HUES6 (cell line): ENCODE results near the gene CALML6.
A peak's percentile ranks its signal among the peaks of the same experiment; 100 is the strongest.
"Not testable (repeated sequence)": the region's sequence is repeated elsewhere in the genome, so short reads cannot be mapped to it uniquely, and the experiment has no call there.

Source experiments
- H3K27ac ChIP-seq: 2 replicates; pipeline ENCODE4 v1.7.0; 2013; ENCODE audit warnings: low read depth, mild to moderate bottlenecking, low read length, inconsistent platforms
- H3K27me3 ChIP-seq: 2 replicates; pipeline ENCODE4 v1.6.1; 2013; ENCODE audit warnings: low read length; ENCODE audit not compliant: control insufficient read depth, insufficient read depth
- H3K36me3 ChIP-seq: 2 replicates; pipeline ENCODE4 v1.6.1; 2013; ENCODE audit warnings: low read length; ENCODE audit not compliant: control insufficient read depth, insufficient read depth
- H3K4me1 ChIP-seq: 2 replicates; pipeline ENCODE4 v1.6.1; 2013; ENCODE audit warnings: low read length; ENCODE audit not compliant: control insufficient read depth, insufficient read depth
- H3K4me3 ChIP-seq: 2 replicates; pipeline ENCODE4 v1.5.1; 2013; ENCODE audit warnings: low read depth, low read length
- H3K9ac ChIP-seq: one replicate; pipeline ENCODE4 v1.6.1; 2013; ENCODE audit warnings: mild to moderate bottlenecking, low read length
- H3K9me3 ChIP-seq: 2 replicates; pipeline ENCODE4 v1.6.1; 2013; ENCODE audit warnings: low read depth, low read length; ENCODE audit not compliant: control insufficient read depth, insufficient read depth

The CALML6 gene

DNA sequence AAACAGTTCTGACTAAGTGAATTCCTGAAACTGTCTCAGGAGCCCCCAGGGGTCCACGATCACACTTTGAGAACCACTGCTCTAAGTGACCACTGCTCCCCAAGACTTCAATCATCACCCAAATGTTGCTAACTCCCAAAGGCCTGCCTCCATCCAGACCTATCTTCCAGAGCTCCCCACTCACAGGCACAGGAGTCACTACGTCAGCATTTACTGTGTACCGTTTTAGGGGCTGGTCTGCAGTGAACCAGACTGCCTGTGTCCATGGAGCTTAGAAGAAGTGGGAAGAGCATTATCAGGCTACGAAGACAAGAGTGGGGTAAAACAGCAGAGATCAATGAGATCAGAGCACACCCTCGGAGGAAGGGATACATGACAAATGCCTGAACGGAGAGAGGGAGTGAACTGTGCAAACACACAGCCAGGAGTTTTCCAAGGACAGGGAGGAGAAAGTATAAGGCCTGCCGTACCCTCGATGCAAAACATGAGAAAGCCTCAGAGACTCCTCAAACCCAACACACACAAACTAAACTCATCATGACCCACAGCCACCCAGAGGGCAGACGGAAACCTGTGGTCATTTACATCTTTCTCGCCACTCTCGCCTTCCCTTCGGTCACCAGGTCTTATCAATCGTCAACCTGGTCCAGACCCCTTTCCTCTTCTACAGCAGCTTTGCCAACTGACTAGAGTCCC lies 34.3 kb upstream of the CALML6 start:
- H3K9ac ChIP-seq: no peak overlapping the region
- no peaks in the 10 kb centered on the region for H3K27me3 ChIP-seq
- peaks cover 24% of the 10 kb centered on the region for H3K4me1 ChIP-seq
- H3K9me3 ChIP-seq: peaks cover 4% of the 10 kb centered on the region; the same call in 1 of the 2 replicates
- no peak overlapping the region for H3K4me3 ChIP-seq
- no peak overlapping the region for H3K27ac ChIP-seq
- peaks cover 30% of the 10 kb centered on the region for H3K36me3 ChIP-seq

DNA sequence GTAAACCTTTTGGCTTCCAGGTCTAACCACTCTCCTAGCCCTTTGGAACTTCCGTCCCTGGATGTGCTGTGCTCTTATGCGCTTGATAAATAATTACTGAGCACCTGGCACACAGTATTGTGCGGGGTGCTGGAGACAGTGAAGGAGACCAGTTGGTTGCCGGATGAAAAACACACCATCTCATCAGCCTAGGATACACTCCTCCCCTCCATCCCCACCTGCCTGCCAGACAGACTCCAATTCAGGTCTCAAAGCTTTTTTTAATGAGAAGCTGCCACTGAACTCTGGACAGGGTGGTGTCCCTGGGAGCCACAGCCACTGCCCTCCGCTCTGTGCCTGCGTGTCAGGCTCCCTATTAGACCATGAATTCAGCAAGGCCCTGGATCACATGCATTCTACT lies 33.3 kb upstream of the CALML6 start:
- no peaks in the 10 kb centered on the region for H3K27me3 ChIP-seq
- no peak overlapping the region for H3K4me3 ChIP-seq
- no peak overlapping the region for H3K9ac ChIP-seq
- H3K36me3 ChIP-seq: peaks cover 24% of the 10 kb centered on the region
- H3K4me1 ChIP-seq: peaks cover 24% of the 10 kb centered on the region
- no peak overlapping the region for H3K27ac ChIP-seq
- no peaks in the 10 kb centered on the region; the same call in 1 of the 2 replicates for H3K9me3 ChIP-seq

GRCh38 chr1:1883092-1883873 lies 31.8 kb upstream of the CALML6 start:
- no peaks in the 10 kb centered on the region for H3K27me3 ChIP-seq
- no peak overlapping the region for H3K4me3 ChIP-seq
- peaks cover 24% of the 10 kb centered on the region for H3K4me1 ChIP-seq
- H3K9me3 ChIP-seq: no peaks in the 10 kb centered on the region; the same call in 1 of the 2 replicates
- peaks cover 18% of the 10 kb centered on the region for H3K36me3 ChIP-seq
- H3K27ac ChIP-seq: no peak overlapping the region
- H3K9ac ChIP-seq: peak overlapping the region; percentile 29

DNA sequence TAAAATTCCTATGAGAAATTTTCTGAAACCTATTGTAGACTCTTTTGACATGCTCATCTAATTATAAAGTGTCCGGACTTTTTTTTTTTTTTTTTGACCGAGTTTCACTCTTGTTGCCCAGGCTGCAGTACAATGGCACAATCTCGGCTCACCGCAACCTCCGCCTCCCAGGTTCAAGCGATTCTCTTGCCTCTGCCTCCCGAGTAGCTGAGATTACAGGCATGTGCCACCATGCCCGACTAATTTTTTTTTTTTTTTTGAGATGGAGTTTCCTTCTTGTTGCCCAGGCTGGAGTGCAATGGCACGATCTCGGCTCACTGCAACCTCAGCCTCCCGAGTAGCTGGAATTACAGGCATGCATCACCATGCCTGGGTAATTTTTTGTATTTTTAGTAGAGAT lies 31.2 kb upstream of the CALML6 start:
- H3K27ac ChIP-seq, H3K4me3 ChIP-seq, H3K9ac ChIP-seq, H3K27me3 ChIP-seq, H3K9me3 ChIP-seq: not testable (repeated sequence)
- Histone ChIP-seq H3K36me3 (peaks cover 12% of the 10 kb centered on the region), H3K4me1 (peaks cover 27% of the 10 kb centered on the region)

DNA sequence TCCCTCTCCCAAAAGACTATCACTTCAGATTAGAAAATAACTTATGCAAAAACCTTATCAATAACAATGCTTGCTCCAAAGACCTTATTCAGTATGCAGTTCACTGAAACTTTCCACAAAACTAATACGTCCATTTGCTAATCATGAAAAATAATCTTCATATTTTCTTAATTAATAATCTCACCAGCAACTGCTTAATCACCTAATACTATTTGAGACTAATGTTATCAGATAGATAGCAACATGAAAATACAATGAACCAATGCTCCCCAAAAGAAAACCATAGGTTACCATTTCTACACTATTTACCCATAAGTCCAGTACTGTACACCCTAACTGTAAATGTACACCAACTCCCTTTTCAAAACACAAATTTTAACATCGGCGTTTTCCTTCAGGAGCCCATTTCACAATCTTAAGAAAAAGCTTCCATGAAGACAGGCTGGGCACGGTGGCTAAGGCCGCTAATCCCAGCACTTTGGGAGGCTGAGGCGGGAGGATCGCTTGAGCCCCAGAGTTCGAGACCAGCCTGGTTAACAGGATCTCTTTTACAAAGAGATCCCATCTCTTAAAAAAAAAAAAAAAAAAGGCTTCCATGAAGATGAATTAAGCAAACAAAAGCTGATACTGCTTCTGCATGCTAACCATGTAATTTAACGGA lies 25.8 kb upstream of the CALML6 start:
- H3K27ac ChIP-seq: peak overlapping the region; percentile 98; the same call in 1 of the 2 replicates
- H3K9me3 ChIP-seq: no peaks in the 10 kb centered on the region
- no peaks in the 10 kb centered on the region for H3K27me3 ChIP-seq
- H3K9ac ChIP-seq: peak overlapping the region; percentile 100
- peaks cover 8% of the 10 kb centered on the region; the same call in 1 of the 2 replicates for H3K36me3 ChIP-seq
- H3K4me1 ChIP-seq: peaks cover 12% of the 10 kb centered on the region
- H3K4me3 ChIP-seq: peak overlapping the region; percentile 95

GRCh38 chr1:1889847-1890505 lies 25.1 kb upstream of the CALML6 start:
- Histone ChIP-seq H3K27me3 (no peaks in the 10 kb centered on the region), H3K27ac (peak overlapping the region; percentile 98), H3K9ac (peak overlapping the region; percentile 100), H3K36me3 (peaks cover 7% of the 10 kb centered on the region; the same call in 1 of the 2 replicates), H3K4me3 (peak overlapping the region; percentile 95), H3K9me3 (no peaks in the 10 kb centered on the region), H3K4me1 (peaks cover 20% of the 10 kb centered on the region)

- H3K27ac ChIP-seq: peak within 1 kb of the TSS; percentile 98
- peak within 1 kb of the TSS; percentile 100 for H3K9ac ChIP-seq
- no peaks in the 10 kb centered on the region for H3K27me3 ChIP-seq
- H3K4me3 ChIP-seq: peak within 1 kb of the TSS; percentile 95
- peaks cover 25% of the 10 kb centered on the region for H3K4me1 ChIP-seq
- H3K9me3 ChIP-seq: no peaks in the 10 kb centered on the region
- peaks cover 7% of the 10 kb centered on the region; the same call in 1 of the 2 replicates for H3K36me3 ChIP-seq
Observed at GRCh38 chr1:1890506-1891348, 24.3 kb upstream of the CALML6 start, which contains the start of gene GNB1. Gene GNB1, minus strand, starts transcription at chr1:1891087. Its CDS starts 65,634 bp downstream, at chr1:1825453.

DNA sequence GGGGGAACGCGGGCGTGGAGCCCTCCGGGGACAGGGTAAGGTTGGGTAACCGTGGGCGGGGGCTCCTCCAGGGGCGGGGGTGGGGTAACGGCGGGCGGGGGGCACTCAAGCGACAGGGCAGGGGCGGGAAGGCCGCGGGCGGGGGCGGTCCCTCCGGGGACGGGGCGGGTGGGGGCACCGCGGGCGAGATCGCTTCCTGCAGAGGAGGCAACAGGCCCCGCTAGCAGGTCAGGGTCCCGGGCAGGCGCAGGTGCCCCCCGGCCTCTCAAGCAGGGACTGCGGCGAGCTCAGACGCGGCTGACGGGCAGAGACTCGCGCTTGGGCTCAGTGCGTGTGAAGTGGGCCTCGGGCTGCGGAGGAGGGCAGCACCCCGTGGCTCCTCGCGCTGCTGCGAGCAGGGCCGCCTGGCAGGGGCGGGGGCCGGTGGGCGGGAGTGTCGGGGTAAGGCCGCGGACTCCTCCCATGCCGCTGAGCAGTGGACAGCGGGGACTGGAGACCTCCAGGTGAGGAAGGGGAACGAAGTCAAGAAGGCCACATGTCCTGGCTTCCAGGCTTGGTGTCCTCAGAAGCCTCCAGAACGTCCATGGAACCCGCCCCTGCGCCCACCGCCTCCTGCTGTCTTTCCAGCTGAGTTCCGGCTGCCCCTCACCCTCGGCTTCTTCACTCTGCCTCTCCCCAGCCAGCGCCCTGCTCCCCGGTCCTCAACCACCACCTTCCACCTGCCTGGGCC lies 23.5 kb upstream of the CALML6 start:
- Histone ChIP-seq H3K9ac (peak overlapping the region; percentile 54), H3K9me3 (no peaks in the 10 kb centered on the region), H3K4me3 (peak overlapping the region; percentile 95), H3K27me3 (no peaks in the 10 kb centered on the region), H3K27ac (no peak overlapping the region; the same call in 1 of the 2 replicates), H3K36me3 (peaks cover 3% of the 10 kb centered on the region; the same call in 1 of the 2 replicates), H3K4me1 (peaks cover 25% of the 10 kb centered on the region)

GRCh38 chr1:1892079-1892762 lies 22.8 kb upstream of the CALML6 start:
- no peak overlapping the region for H3K27ac ChIP-seq
- peak overlapping the region; percentile 54 for H3K9ac ChIP-seq
- peak overlapping the region; percentile 95 for H3K4me3 ChIP-seq
- H3K4me1 ChIP-seq: peaks cover 25% of the 10 kb centered on the region
- no peaks in the 10 kb centered on the region for H3K9me3 ChIP-seq
- no peaks in the 10 kb centered on the region for H3K27me3 ChIP-seq
- H3K36me3 ChIP-seq: peaks cover 3% of the 10 kb centered on the region; the same call in 1 of the 2 replicates
